HG03342 (cell line): ENCODE measurements around the gene PTPRD.
"Not testable (repeated sequence)": the region's sequence is repeated elsewhere in the genome, so short reads cannot be mapped to it uniquely, and the experiment has no call there.

Experiments
- ATAC-seq: cut with Tn5 transposase; IDR thresholded peaks from one replicate; pipeline ENCODE4 v1.9.1; 2021; ENCODE audit warnings: mild to moderate bottlenecking, moderate library complexity; ENCODE audit not compliant: unreplicated experiment

The PTPRD gene

DNA sequence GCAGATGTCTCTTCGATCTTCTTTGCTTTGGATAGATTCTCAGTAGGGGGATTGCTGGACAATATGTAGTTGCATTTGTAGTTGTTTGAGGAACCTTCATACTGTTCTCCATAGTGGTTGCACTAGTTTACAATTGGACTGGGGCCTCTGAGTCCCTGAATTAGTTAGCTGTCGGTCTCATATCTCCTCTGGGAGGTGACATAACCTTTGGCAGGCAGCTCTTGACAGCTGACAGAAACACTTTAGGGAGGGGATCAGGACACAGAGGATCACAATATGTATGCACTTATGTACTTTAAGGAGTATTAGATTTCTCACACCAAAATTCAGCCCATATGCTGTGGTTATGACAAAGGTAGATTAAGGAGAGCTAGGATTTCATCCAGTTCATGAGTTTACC, 1533.3 kb downstream of the PTPRD start:
- no peak for ATAC-seq

DNA sequence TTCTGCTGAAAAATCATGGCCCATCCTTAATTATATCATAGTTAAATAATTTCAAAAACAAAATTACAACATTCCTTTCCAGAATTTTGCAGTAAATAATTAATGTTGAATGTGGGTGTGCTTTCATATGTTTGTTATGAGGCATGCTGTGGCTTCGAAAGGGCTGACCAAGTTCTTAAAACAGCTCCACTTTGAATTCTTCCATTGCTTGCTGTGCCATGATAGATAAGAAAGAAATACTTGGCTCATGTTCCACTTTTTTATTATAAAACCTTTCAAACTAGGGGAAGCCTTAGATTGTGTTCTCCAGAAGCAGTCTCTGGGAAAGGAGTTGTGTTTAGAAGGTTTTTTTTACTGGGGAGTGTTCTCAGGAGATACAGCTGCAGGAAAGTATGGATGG, 1534.5 kb downstream of the PTPRD start:
- no peak for ATAC-seq

DNA sequence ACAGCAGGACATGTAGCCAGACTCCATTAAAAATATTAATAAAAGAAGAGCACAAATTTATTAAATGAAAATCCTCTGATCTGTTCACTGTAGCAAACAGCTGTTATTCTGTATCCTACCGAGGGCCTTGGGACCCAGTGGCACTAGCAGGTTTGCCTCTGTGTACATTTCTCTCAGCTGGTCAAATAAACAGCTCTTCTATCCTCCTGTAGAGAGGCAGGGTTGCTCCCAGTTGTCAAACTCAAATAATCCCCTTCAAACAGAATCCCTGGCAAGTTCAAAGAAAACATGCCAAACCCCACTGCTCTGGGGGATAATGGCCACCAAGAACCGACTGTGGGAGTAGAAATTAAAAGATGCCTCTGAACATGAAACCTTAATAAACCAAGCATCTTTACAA, 1551.2 kb downstream of the PTPRD start:
- ATAC-seq: no peak

DNA sequence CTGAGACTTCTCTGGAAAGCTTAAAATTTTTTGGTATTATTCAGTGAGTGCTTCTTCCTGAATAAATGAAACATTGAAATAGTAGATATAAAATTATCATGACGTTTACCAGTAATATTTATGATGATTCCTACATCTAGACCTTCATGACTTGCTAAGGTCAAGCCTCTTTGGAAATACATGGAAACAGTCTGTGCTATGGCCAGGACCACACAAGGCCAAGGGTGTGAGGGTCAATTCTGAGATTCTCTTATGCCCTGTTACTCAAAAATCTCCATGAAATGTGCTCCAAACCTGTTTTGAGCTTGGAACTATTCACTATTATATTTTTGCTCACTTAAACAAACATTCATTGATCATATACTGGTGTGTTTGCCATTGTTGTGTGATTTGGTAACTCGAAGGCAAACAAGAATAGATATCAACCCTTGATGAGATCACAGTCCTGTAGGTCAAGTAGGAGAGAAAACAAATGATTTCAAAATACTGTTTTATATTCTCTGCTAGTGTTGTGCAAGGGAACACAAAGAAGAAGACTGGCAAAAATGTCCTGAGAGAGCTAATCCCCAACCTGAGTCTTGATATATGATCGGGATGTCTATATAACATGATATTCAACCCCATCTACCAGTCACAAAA, 1558.3 kb downstream of the PTPRD start:
- ATAC-seq: no peak

DNA sequence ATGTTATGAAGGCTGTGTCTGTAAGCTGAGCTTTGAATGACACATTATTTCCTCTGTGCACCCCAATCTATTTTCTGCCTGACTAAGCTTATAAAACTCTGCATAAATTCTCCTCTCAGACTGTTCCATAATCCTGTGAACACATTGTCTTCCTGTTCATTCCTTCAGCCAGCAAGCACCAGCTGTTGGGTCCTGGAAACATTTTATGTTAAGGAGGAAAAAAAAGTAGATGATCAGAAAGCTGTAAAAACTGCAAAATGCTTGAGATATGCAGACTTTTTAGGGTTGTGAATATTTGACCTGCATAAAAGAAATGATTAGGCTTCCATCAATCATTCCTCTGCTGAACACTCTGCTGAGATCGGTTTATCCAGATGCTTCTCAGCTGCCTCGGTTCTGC, 1567.2 kb downstream of the PTPRD start:
- ATAC-seq: no peak

DNA sequence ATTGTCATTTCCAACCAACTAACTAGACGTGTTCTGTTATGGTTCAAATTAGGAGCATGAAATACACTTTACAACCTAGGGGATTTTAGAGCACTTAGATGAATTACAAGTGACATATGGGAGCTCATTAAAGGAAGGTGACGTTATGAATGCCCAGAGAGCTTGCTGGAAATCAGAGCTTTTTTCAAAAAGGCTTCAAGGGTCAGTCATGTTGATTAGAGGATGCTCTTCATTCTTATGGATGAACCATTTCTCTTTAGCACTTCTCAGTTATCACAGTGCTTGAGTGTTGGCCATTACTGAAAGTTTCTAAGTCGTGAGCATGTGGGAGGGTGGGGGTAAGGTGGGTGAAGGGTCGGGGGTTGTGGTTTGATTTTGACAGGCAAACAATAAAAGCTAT, 1567.7 kb downstream of the PTPRD start:
- ATAC-seq: no peak

DNA sequence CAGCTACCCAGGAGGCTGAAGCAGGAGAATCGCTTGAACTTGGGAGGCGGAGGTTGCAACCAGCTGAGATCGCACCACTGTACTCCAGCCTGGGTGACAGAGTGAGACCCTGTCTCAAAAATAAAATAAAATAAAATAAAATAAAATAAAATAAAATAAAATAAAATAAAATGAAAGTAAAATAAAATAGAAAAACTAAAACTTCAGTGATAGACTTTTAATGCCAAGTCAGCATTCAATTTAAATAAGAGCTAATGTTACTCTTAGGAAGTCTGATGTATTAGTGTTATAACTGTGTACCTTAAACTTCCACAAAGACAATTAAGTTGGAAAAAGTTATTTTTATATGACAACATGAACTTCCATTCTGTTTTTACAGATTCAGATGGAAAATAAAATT, 1569.0 kb downstream of the PTPRD start:
- ATAC-seq: not testable (repeated sequence)

DNA sequence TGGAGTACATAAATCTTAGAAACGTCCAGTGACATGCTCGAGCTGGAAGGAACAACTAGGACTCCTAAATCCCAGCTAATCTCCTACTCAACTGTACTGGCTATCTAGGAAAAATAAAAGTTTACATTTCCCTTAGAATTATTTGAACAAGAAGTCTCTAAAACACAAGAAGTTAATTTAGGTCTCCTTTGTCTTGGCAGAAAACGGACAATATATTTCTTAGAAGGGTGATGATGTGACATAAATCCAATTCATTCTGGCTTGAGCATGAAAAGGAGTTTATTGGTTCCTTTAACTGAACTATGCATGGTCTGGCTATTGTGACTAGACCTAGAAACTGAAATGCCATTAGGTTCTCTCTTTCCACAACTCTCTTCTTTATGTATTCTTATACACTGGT, 1571.0 kb downstream of the PTPRD start:
- no peak for ATAC-seq

DNA sequence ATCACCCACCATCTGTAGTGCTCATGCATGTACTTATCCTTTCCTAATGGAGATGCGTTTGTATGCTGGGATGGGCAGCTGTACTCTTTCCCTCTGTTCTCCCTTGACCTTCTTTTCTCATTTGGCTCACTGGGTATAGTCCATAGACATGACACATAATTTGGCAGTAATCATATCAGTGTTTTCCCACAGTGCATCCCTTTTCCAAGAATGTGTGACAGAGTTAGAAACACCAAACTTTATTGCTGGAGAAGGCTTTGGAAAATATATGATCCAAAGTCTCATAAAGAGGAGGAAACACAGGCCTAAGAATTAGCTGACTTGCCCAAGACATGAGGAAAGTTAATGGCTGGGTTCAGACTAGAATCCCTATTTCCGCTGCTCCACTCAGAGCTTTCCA, 1579.8 kb downstream of the PTPRD start:
- ATAC-seq: no peak

DNA sequence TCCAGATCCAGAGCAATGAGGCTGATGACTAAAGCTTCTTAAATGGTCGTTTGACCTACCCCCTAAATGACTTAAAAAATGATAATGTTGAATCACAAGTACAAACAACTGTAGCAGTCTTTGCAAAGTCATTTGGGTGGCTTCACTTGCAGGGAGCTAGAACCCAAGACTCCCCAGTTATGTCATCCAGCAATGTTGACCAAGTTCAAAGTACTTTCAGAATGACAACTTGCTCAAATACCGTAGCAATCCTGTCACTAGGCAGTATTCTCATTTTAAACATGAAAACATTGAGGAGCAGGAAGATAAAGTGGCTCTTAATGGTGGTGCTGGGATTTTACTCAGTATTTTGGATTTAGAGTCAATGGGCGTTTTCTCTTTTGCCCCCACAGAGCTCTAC, 1596.2 kb downstream of the PTPRD start:
- no peak for ATAC-seq

DNA sequence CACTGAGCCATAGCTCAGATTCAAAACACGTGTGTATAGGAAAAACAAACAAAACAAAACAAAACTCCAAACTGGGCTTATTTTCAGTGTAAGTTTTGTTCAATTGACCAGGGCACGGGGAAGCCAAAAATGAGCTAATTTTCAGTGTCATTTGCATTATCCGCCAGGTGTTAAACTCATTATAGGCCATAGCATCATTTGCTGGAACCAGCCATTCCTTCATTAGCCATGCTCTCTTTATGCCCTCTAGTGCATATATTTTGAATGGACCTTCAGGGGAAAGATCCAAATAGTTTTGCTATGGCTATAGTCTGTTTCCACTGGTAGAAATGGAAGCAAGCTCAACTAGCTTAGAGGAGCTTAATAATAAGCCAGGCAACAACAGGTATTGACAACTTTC, 1608.0 kb downstream of the PTPRD start:
- ATAC-seq: no peak

DNA sequence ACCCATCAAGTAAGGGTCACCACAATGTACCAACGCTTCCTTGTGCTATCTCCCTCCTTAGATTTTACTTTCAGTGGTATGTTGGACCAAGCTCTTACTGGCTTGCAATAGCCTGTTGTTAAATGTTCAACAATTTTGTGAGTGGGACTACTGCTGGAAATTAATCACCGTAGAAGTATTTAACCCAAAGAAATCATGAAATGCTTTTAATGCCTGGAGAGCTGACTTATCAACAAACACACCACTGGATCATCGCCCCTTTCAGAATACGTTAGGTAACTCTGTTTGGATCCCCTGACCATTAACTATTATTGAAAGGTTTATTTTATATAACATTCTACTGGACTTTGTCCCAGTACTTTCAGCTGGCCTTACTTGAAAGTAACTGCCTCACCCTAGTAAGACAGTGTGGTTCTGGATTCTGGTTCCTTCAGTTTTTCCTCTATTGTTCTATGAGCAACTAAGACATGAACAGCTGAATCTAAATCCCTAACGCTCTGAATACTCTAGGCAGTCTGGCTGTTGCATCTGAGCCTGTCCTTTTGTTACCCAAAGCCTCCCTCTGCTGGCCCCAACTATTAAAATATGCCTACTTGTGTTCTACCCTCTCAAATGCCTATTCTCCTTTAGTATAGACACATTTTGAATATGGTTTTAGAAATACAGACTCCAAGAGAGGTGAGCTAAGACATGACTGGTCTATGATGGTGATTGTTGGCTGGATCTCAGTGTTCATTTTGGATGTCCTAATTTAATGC, 1609.8 kb downstream of the PTPRD start:
- no peak for ATAC-seq

DNA sequence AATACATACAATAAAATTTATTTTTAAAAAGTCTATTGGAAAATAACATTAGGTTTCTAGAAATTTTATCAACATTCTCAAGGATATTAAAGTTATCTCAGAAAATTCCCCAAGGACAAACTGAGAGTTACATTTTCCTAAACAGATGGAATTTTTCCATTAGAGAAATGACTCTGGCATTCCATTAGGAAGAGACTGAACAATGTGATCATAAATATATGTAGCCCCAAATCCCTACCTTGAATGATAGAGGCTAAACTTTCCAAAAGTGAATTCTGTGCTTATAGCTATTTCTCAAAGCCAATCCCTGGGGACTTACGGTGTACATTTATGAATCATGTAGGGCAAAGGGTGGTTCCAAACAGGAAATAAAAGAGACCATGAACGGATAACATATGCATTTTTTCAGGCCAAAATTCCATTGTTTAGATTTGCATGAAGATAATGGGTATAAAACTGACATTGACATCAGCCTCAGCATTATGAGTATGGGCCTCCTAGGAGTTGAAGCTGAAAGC, 1632.2 kb downstream of the PTPRD start:
- ATAC-seq: no peak

DNA sequence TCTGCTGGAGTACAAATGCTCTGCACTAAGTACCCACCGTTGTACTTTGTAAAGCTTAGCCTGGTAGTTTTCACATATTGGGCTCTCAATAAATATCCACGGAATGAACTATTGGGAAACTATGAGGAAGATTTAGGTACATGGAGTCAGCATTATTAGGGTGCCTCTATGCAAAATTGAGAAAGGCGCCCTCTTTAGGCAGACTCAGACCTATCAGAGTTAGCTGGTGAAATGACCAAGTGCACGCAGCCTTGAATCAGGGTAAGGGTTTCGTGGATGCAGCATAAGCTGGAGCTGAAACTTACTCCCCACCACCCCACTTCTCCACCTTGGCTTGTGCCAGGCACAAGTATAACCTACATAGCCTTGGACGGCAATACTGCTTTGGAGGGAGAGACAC, 1634.5 kb downstream of the PTPRD start:
- ATAC-seq: no peak

DNA sequence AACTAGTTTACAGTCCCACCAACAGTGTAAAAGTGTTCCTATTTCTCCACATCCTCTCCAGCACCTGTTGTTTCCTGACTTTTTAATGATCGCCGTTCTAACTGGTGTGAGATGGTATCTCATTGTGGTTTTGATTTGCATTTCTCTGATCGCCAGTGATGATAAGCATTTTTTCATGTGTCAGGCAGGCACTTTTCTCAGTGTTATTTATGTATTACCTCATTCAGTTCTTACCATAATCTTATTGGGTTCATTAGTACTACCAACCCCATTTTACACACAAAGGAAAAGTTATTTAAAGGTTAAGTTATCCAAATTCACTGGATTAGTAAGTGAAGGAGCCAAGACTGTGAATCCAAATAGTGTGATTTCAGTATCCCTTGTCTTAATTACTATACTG, 1644.5 kb downstream of the PTPRD start:
- ATAC-seq: not testable (repeated sequence)

DNA sequence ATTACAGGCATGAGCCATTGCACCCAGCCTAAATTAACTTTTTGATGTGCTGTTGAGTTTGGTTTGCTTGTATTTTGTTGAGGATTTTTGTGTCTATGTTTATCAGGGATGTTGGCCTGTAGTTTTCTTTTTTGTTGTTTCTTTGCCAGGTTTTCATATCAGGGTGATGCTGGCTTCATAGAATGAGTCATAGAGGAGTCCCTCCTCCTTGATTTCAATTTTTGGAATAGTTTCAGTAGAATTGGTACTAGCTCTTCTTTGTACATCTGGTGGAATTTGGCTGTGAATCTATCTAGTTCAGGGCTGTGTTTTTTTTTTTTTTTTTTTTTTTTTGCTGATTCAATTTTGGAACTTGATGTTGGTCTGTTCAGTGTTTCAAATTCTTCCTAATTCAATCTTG, 1648.9 kb downstream of the PTPRD start:
- ATAC-seq: no peak

DNA sequence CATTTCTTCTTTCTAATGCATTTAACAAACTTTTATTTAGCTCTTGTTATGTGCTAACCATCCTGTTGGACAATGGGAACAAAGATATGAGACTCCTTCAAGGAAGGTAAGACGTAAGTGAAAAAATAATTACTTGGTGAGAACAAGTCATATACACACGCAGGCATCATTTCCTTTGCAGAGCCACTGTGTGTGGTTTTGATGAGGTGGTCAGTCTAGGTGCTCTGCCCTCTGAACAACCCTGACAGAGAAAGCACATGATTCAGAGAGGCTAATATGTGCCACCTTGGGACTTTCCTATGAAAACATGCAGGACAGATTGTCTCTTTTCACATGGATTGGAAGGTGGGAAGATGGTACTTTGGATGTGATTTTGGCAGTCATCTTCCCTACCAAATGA, 1650.7 kb downstream of the PTPRD start:
- ATAC-seq: no peak

DNA sequence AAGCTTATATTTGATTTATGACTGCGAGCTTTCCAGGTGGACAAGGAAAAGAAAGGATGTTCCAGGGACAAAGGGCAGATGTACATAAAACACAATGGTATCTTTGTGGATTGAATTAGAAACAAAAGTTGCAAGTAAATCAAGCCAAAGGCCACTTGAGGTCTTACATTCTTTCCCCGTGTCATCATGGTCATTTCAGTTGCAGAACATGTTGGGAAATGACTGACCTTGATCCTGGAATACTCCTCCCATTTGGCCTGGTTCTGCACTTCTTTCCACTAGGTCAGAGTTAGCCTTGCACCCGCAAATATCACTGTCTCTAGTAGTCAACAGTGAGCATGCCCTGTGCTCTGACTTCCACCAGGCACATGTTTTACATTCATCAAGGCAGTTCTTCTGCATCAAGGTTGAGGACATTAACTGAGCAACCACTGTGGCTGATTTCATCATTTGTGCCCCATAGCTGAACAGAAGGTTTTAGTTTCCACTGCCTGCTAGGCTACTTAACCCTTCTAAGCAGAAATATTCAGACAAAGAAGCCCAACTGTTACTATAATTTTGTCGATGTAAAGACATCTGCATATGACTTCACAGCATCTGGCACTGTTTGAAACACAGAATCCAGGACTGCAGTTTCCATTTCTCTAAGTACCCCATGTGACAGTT, 1651.5 kb downstream of the PTPRD start:
- no peak for ATAC-seq

DNA sequence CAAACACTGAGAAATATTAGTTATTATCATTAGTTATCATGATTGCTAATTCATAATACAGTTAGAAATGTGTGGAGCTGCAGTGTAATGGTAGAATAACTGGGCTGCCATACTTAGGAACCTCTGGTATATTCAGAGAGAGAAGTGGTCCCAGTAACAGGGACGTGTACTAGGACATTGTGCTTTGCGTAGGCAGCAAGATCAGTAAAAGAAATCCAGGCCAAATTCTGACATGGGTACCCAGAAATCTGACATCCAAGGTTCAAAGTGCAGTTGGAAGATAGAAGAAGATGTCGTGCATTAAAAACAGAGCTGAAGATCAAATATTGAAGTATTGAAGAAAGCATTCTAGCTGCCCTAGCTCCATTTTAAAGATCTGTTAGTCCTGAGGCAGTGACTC, 1652.5 kb downstream of the PTPRD start:
- ATAC-seq: no peak

DNA sequence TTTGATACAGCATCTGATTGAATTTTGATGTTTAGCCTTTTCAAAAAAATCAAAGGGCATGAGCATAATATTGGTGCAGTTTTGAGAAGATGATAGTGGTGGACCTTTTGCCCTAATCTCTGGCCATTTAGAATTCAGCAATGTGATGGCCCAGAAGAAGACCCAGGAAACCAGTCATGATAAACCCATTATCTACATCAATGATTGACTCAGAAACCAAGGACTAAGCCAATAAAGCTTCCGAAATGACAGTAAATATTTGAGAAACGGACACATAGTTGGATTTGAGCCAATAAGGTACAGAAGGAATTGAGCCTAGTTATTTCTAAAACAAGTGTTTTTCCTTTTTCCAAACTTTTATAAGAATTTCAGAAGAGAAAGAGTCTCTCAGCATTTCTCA, 1654.4 kb downstream of the PTPRD start:
- ATAC-seq: no peak

DNA sequence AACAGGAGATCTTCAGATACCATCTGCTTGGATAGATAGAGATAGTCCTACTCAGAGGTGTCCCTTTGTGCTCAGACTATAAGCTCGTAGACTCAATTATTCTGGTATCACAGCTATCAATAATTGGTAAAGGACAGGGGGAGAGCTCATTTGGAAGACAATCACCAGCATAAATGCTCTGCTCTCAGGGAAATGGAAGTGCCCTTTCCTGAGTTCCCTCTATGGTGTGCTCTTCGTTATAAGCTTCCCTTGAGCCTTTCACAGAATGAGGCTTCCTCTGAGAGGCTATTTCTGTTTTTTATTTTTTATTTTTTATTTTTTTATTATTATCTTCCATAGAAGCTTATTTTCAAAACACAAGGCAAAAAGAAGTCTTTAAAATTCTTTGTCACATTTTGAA, 1657.5 kb downstream of the PTPRD start:
- no peak for ATAC-seq

DNA sequence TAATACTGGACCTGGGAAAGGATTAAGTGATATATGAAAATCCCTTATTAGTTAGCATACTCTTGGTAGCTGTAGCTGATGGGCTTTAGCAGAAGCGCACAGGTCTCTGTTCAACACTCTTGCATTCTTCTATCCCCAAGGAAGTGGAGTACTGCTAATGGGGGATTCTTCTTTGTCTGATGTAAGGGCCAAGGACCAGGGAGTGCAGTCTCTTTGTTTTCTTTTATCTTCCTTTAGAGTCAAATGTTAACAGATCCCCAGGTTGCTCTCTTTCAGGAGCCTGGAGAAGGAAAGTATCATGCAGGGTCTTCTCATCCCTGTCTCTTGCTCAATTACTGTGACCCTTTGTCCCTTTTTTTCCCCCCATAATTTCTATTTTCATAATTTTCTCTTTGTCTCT, 1666.3 kb downstream of the PTPRD start:
- no peak for ATAC-seq
